Adrenal gland (tissue), 12 donors: ENCODE data around the gene DCAF8L2. TPM values are rescaled to one million over a fixed set of nuclear protein-coding genes. Genes with fewer than 3 reads are reported as not detected.

Experiments used
- DNase-seq, 7 donors: peaks; one replicate each; pipeline ENCODE4 v3.0.0-alpha.2; 2019 to 2020
- H3K27ac ChIP-seq, 5 donors: fragments of 200-600 bp; sonication (generic) in 4 of 5; 1 replicate in 3 of 5; 2 replicates in 2 of 5; pipeline versions ENCODE4 v1.5.1 to v1.8.0; 2016 to 2020; ENCODE audit warnings: mild to moderate bottlenecking in 1 of 5
- H3K27me3 ChIP-seq: fragments of 200-600 bp; 2 replicates; pipeline ENCODE4 v1.8.0; 2021
- H3K36me3 ChIP-seq, 2 donors: fragments of 200-600 bp; replicated peaks in 1 of 2; 1 replicate in 1 of 2; 2 replicates in 1 of 2; pipeline versions ENCODE4 v1.5.1 to v1.8.0; 2018 to 2022
- H3K4me1 ChIP-seq, 2 donors: fragments of 200-600 bp; replicated peaks in 1 of 2; 1 replicate in 1 of 2; 2 replicates in 1 of 2; pipeline versions ENCODE4 v1.5.1 to v1.8.0; 2018 to 2021
- H3K4me3 ChIP-seq, 4 donors: fragments of 200-600 bp; sonication (generic) in 3 of 4; one replicate each; pipeline ENCODE4 v1.5.1; 2016 to 2018
- H3K9me3 ChIP-seq, 3 donors: fragments of 200-600 bp; sonication (generic) in 1 of 3; replicated peaks in 1 of 3; 1 replicate in 2 of 3; 2 replicates in 1 of 3; pipeline versions ENCODE4 v1.5.1 to v1.8.0; 2016 to 2021
- POLR2A ChIP-seq, 2 donors: fragments of 450-650 bp; IDR thresholded peaks; one replicate each; pipeline ENCODE4 v1.6.1; 2017; ENCODE audit warnings: antibody characterized with exemption in 2 of 2, mild to moderate bottlenecking in 2 of 2, moderate library complexity in 1 of 2
- whole genome bisulfite sequencing, 4 donors: extraction: QIAGEN DNeasy Blood & Tissue Kit in 2 of 4; methylation state at CpG; one replicate each; pipeline versions ENCODE4 v1.1.5 to v1.1.7; 2013 to 2017; 5-methylcytosine and 5-hydroxymethylcytosine counted together
- intact Hi-C, 2 donors: fragments of 100-400 bp; cut with DNase I; formaldehyde crosslinking; loops; one replicate each; pipeline versions ENCODE4 v1.14.1 to v1.15.0; 2022 to 2023
- polyA plus RNA-seq, 3 donors: library from polyadenylated mRNA; stranded (reverse); fragments of 200-250 nt in 2 of 3; fragments of 350-450 nt in 1 of 3; fragmentation: Illumina TruSeq in 1 of 3; extraction: RNeasy Lipid Tissue Mini Kit (QIAGEN cat#74804) in 1 of 3; gene quantifications; one replicate each; pipeline ENCODE4 v1.2.3, GENCODE V29; 2013 to 2014
- total RNA-seq, 9 donors: library from RNA; depleted of rRNA in 4 of 9; stranded (reverse); fragments of >200 nt in 4 of 9; fragments of 120-200 nt in 1 of 9; fragmentation: NEBNext Ultra II Directional in 1 of 9; extraction: Animal tissue kit (Norgen Biotek cat#: 25700) in 1 of 9; gene quantifications; one replicate each; pipeline versions ENCODE4 v1.1.0 to v1.2.4, GENCODE V29; 2013 to 2023
- TF ChIP-seq, protein P1 (sequence below), 6 experiments: fragments of 450-650 bp in 4 of 6; fragments of 200-600 bp in 2 of 6; sonication (generic) in 1 of 6; IDR thresholded peaks; 1 replicate in 5 of 6; 2 replicates in 1 of 6; pipeline versions ENCODE4 v1.5.1 to v1.8.0; 2016 to 2021; ENCODE audit warnings: antibody characterized with exemption in 6 of 6, mild to moderate bottlenecking in 2 of 6, moderate library complexity in 1 of 6
- donor health status: healthy with polysubstance abuse.
- donor health status: Bipolar disorder and iron deficiency.
- donor health status: DM: yes; HTN: yes; CAD: no.
- donor health status: DM: no; HTN: no; CAD: no.
- donor health status: DM: no; HTN: no; CAD: no.
- donor health status: DM: yes; HTN: yes; CAD: no.

The DCAF8L2 gene
- total and polyA plus RNA-seq, 12 donors = not detected

DNA sequence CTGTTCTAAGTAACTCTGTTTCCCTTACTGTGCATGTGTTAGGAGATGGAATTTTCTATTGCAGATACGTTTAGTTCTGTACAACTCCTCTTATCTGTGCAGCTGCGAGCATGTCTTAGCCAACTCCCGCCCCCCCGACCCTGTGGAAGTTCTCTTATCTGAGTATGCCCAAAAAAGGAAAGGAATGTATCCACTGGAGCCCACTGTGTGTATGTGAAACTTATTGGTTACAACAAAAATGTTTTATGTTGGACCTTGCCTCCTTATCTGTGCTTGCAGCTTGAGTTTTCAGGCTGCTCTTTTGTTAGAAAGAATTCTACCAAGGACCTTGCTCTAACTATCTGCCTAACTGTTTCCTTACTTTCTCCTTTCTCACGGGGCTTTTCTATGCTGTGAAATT is 24.2 kb upstream of the DCAF8L2 start:
- peak in 4 of 7 donors; percentile 2 to 44 (median 30) for DNase-seq
- TF ChIP-seq, protein P1, sequence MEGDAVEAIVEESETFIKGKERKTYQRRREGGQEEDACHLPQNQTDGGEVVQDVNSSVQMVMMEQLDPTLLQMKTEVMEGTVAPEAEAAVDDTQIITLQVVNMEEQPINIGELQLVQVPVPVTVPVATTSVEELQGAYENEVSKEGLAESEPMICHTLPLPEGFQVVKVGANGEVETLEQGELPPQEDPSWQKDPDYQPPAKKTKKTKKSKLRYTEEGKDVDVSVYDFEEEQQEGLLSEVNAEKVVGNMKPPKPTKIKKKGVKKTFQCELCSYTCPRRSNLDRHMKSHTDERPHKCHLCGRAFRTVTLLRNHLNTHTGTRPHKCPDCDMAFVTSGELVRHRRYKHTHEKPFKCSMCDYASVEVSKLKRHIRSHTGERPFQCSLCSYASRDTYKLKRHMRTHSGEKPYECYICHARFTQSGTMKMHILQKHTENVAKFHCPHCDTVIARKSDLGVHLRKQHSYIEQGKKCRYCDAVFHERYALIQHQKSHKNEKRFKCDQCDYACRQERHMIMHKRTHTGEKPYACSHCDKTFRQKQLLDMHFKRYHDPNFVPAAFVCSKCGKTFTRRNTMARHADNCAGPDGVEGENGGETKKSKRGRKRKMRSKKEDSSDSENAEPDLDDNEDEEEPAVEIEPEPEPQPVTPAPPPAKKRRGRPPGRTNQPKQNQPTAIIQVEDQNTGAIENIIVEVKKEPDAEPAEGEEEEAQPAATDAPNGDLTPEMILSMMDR (IDR thresholded peaks at IDR 0.05) = no peak
- TF ChIP-seq POLR2A (IDR thresholded peaks at IDR 0.05) = no peak
- 5 to 24% (median 18%) methylated on average over 4 to 5 of the region's 5 CpGs for WGBS, 4 donors
- no peaks in the 10 kb centered on the region for H3K9me3 ChIP-seq
- no peak overlapping the region for H3K27ac ChIP-seq
- no peaks in the 10 kb centered on the region for H3K36me3 ChIP-seq
- H3K4me3 ChIP-seq = no peak overlapping the region
- no peaks in the 10 kb centered on the region for H3K4me1 ChIP-seq
- intact Hi-C loops = no loop called here
- H3K27me3 ChIP-seq = peaks cover 13% of the 10 kb centered on the region

DNA sequence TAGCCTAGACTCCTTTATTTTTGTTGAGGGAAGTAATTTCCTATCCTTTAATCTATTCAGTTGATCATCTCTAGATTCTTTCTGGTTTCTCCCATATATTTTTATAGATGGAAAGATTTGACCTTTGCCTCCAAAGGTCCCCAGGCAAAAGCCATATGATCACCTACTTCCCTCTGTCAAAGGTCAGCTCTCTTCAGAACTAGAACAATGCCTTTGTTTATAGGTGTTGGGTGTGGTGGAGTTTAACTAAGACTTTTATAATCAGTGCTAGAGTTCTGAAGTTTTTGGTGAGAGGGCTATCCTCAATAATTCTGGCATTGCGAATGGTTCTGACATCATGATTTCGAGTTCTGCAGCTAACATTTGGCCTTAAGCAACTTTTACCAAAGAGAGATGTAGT is 19.0 kb upstream of the DCAF8L2 start:
- no peaks in the 10 kb centered on the region for H3K9me3 ChIP-seq

DNA sequence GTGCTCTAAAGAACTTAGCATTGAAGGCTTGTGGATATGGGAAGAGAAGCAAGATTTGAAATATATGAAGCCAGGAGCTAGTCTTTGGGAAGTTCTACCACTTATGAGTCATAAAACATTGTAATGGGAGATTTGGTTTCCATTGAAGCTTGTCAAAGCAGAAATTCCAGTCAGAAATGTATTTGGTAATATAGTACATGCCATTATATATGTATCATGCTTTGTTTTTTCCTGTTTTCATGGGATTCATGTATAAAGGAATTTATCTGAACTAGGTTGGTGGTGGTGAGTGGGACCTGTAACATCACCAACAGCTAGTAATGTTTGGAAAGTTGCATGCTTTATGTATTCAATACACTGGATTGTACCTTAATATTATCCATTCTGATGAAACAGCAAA is 14.6 kb upstream of the DCAF8L2 start:
- Histone ChIP-seq H3K4me1 (no peaks in the 10 kb centered on the region), H3K9me3 (no peaks in the 10 kb centered on the region), H3K27me3 (peaks cover 11% of the 10 kb centered on the region), H3K36me3 (no peaks in the 10 kb centered on the region), H3K4me3 (no peak overlapping the region), H3K27ac (no peak overlapping the region)
- no peak for DNase-seq
- TF ChIP-seq, protein P1 (IDR thresholded peaks at IDR 0.05) = no peak
- TF ChIP-seq POLR2A (IDR thresholded peaks at IDR 0.05) = no peak
- intact Hi-C loops = no loop called here

More for the DNA sequence above, 19.0 kb upstream of the DCAF8L2 start:
- Histone ChIP-seq H3K27ac (no peak overlapping the region), H3K36me3 (no peaks in the 10 kb centered on the region), H3K27me3 (peaks cover 17% of the 10 kb centered on the region), H3K4me1 (no peaks in the 10 kb centered on the region), H3K4me3 (no peak overlapping the region)
- intact Hi-C loops = no loop called here
- WGBS, 4 donors = 58 to 90% (median 82%) methylated on average over 2 of the region's 2 CpGs
- no peak for TF ChIP-seq POLR2A (IDR thresholded peaks at IDR 0.05)
- DNase-seq = no peak

DNA sequence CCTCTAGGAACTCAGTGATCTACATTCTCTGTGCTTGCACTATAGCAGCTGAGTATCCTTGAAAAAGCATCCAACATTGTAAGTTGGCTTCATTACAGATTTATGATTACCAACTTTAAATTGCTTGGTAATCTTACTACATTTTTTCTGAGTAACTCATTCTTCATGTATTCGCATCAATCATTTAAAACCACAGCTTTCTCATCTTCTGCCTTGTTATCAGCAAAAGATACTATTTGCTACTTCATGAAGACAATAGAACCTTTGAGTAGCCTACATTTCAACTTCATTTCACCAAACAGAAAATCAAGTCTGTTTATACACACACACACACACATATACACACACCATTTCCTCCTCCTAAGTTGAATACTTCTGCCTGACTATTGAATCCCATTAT is 6.2 kb upstream of the DCAF8L2 start:
- Histone ChIP-seq H3K4me3 (no peak overlapping the region), H3K36me3 (no peaks in the 10 kb centered on the region), H3K4me1 (no peaks in the 10 kb centered on the region), H3K27me3 (peaks cover 7% of the 10 kb centered on the region), H3K27ac (no peak overlapping the region), H3K9me3 (no peaks in the 10 kb centered on the region)
- DNase-seq = no peak
- WGBS, 4 donors = 75 to 96% (median 88%) methylated on average over 1 of the region's 1 CpG
- intact Hi-C loops = no loop called here
- TF ChIP-seq, protein P1 (IDR thresholded peaks at IDR 0.05) = no peak
- TF ChIP-seq POLR2A (IDR thresholded peaks at IDR 0.05) = no peak

DNA sequence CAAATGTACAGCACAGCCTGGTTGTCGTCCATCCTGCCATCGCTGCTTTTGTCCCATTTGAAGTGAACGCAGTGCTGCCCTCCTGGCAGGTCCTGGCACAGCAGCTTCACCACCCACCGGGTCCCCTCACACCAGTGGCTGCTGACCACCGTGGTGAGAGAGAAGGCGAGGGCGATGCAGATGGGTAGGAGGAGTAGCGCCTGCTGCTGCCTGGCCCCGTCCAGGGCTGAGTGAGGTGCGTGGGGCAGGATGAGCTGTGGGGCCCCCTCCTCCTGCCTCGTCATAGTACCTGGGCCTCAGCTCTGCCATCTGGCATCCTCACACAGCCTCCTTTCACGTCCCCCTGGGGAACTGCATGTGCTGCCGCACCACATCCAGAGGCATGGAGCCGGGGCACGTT is 1.8 kb downstream of the DCAF8L2 start:
- Histone ChIP-seq H3K27ac (no peak overlapping the region), H3K9me3 (no peaks in the 10 kb centered on the region), H3K36me3 (no peaks in the 10 kb centered on the region), H3K27me3 (peaks cover 7% of the 10 kb centered on the region), H3K4me3 (no peak overlapping the region), H3K4me1 (no peaks in the 10 kb centered on the region)
- no peak for TF ChIP-seq POLR2A (IDR thresholded peaks at IDR 0.05)
- TF ChIP-seq, protein P1 (IDR thresholded peaks at IDR 0.05) = no peak
- intact Hi-C loops = no loop called here
- WGBS, 4 donors = 65 to 82% (median 77%) methylated on average over 8 to 15 of the region's 15 CpGs
- DNase-seq = no peak
